ENCODE data around the gene SRSF9.

SRSF9 gene

GRCh38 chr12:120485961-120486881, 16.7 kb upstream of the SRSF9 start:
- Histone ChIP-seq H3K4me2 (ENCODE audit: low read length) (peak overlapping the region; percentile 46), H3K9me3 (ENCODE audit: control insufficient read depth, insufficient read depth, low read length) (no peaks in the 10 kb centered on the region), H3K27ac (ENCODE audit: low read depth, low read length) (peak overlapping the region; percentile 46), H4K20me1 (ENCODE audit: control insufficient read depth, insufficient read depth, low read depth, low read length) (no peaks in the 10 kb centered on the region), H3K9me2 (replicated peaks; ENCODE audit: control insufficient read depth, low read length) (no peaks in the 10 kb centered on the region), H3K4me3 (ENCODE audit: low read length) (peak overlapping the region; percentile 26; the same call in 1 of the 2 replicates), H3K79me2 (ENCODE audit: control insufficient read depth, low read length) (no peaks in the 10 kb centered on the region), H3F3A (ENCODE audit: control insufficient read depth, insufficient read depth) (peaks cover 5% of the 10 kb centered on the region), H3K36me3 (ENCODE audit: control insufficient read depth, low read length) (peaks cover 4% of the 10 kb centered on the region; the same call in 1 of the 2 replicates), H3K27me3 (ENCODE audit: control insufficient read depth, low read length) (no peaks in the 10 kb centered on the region), H3K4me1 (ENCODE audit: control insufficient read depth, low read length) (peaks cover 34% of the 10 kb centered on the region)
- TF ChIP-seq CTCF (IDR thresholded peaks at IDR 0.05; ENCODE audit: low read depth, low read length, poor library complexity, severe bottlenecking) (no peak), EZH2phosphoT487 (IDR thresholded peaks at IDR 0.05; ENCODE audit: borderline replicate concordance, low read length) (no peak)

DNA sequence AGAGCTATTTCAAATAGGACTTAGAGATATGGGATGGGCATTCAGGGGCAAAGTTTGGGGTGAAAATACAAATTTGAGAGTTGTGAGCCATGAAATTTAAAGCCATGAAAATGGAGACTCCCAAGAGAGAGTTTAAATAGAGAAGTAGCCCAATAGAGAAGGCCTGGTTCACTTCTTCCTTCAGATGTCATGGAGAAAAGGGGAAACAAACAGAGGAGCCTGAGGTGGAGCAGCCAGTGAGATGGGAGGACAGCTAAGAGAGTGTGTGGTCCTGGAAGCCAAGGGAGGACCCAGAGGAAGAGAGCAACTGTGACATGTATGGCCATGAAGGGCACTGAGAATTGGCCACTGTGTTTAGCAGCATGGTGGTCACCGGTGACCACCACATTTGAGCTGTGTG, 14.1 kb upstream of the SRSF9 start:
- Histone ChIP-seq H4K20me1 (ENCODE audit: control insufficient read depth, insufficient read depth, low read depth, low read length) (no peaks in the 10 kb centered on the region), H3K36me3 (ENCODE audit: control insufficient read depth, low read length) (no peaks in the 10 kb centered on the region; the same call in 1 of the 2 replicates), H3K27me3 (ENCODE audit: control insufficient read depth, low read length) (no peaks in the 10 kb centered on the region), H3K9me3 (ENCODE audit: control insufficient read depth, insufficient read depth, low read length) (no peaks in the 10 kb centered on the region), H3K4me1 (ENCODE audit: control insufficient read depth, low read length) (peaks cover 34% of the 10 kb centered on the region), H3K4me3 (ENCODE audit: low read length) (no peak overlapping the region), H3K9me2 (replicated peaks; ENCODE audit: control insufficient read depth, low read length) (no peaks in the 10 kb centered on the region), H3F3A (ENCODE audit: control insufficient read depth, insufficient read depth) (peaks cover 8% of the 10 kb centered on the region), H3K79me2 (ENCODE audit: control insufficient read depth, low read length) (no peaks in the 10 kb centered on the region), H3K27ac (ENCODE audit: low read depth, low read length) (no peak overlapping the region), H3K4me2 (ENCODE audit: low read length) (no peak overlapping the region)
- TF ChIP-seq CTCF (IDR thresholded peaks at IDR 0.05; ENCODE audit: low read depth, low read length, poor library complexity, severe bottlenecking) (no peak), EZH2phosphoT487 (IDR thresholded peaks at IDR 0.05; ENCODE audit: borderline replicate concordance, low read length) (no peak)

GRCh38 chr12:120481022-120481767, 11.6 kb upstream of the SRSF9 start:
- no peaks in the 10 kb centered on the region for H4K20me1 ChIP-seq (ENCODE audit: control insufficient read depth, insufficient read depth, low read depth, low read length)
- no peak overlapping the region for H3K27ac ChIP-seq (ENCODE audit: low read depth, low read length)
- no peaks in the 10 kb centered on the region for H3K9me2 ChIP-seq (replicated peaks; ENCODE audit: control insufficient read depth, low read length)
- TF ChIP-seq EZH2phosphoT487 (IDR thresholded peaks at IDR 0.05; ENCODE audit: borderline replicate concordance, low read length): no peak
- TF ChIP-seq CTCF (IDR thresholded peaks at IDR 0.05; ENCODE audit: low read depth, low read length, poor library complexity, severe bottlenecking): no peak
- no peaks in the 10 kb centered on the region for H3K9me3 ChIP-seq (ENCODE audit: control insufficient read depth, insufficient read depth, low read length)
- H3K36me3 ChIP-seq (ENCODE audit: control insufficient read depth, low read length): no peaks in the 10 kb centered on the region; the same call in 1 of the 2 replicates
- H3K79me2 ChIP-seq (ENCODE audit: control insufficient read depth, low read length): no peaks in the 10 kb centered on the region
- no peaks in the 10 kb centered on the region for H3K27me3 ChIP-seq (ENCODE audit: control insufficient read depth, low read length)
- peaks cover 8% of the 10 kb centered on the region for H3F3A ChIP-seq (ENCODE audit: control insufficient read depth, insufficient read depth)
- H3K4me1 ChIP-seq (ENCODE audit: control insufficient read depth, low read length): peaks cover 19% of the 10 kb centered on the region
- no peak overlapping the region for H3K4me3 ChIP-seq (ENCODE audit: low read length)
- H3K4me2 ChIP-seq (ENCODE audit: low read length): no peak overlapping the region

Data from DOHH2 (cell line).